Mesendoderm (in vitro differentiated cells): ENCODE results near the gene ATF6.
A peak's percentile ranks its signal among the peaks of the same experiment; 100 is the strongest.

Source experiments
- DNase-seq: peaks from one replicate; pipeline ENCODE4 v3.0.0; 2013
- H2AK5ac ChIP-seq: 2 replicates; pipeline ENCODE4 v1.6.1; 2013; ENCODE audit warnings: low read length, inconsistent platforms
- H2BK120ac ChIP-seq: 2 replicates; pipeline ENCODE4 v1.6.1; 2013; ENCODE audit warnings: low read depth, mild to moderate bottlenecking, low read length, moderate library complexity, mixed read lengths
- H2BK15ac ChIP-seq: replicated peaks from 2 replicates; pipeline ENCODE4 v1.6.1; 2013; ENCODE audit warnings: low read depth, mild to moderate bottlenecking, moderate library complexity
- H2BK5ac ChIP-seq: 2 replicates; pipeline ENCODE4 v1.6.1; 2013; ENCODE audit warnings: low read length, inconsistent platforms
- H3K18ac ChIP-seq: 2 replicates; pipeline ENCODE4 v1.6.1; 2013; ENCODE audit warnings: mild to moderate bottlenecking, low read length, mixed read lengths
- H3K23ac ChIP-seq: one replicate; pipeline ENCODE4 v1.6.1; 2013; ENCODE audit warnings: low read length
- H3K27ac ChIP-seq: 2 replicates; pipeline ENCODE4 v1.5.1; 2013; ENCODE audit warnings: low read depth, mild to moderate bottlenecking, inconsistent platforms, low read length, moderate library complexity
- H3K27me3 ChIP-seq: 2 replicates; pipeline ENCODE4 v1.6.1; 2013; ENCODE audit warnings: low read length, control low read depth, mild to moderate bottlenecking, inconsistent platforms; ENCODE audit not compliant: insufficient read depth, poor library complexity
- H3K36me3 ChIP-seq: 2 replicates; pipeline ENCODE4 v1.6.1; 2013; ENCODE audit warnings: low read length, inconsistent platforms; ENCODE audit not compliant: control insufficient read depth, insufficient read depth
- H3K4ac ChIP-seq: one replicate; pipeline ENCODE4 v1.6.1; 2013; ENCODE audit warnings: low read depth, mild to moderate bottlenecking, low read length, moderate library complexity
- H3K4me1 ChIP-seq: 2 replicates; pipeline ENCODE4 v1.6.1; 2013; ENCODE audit warnings: low read depth, low read length, inconsistent platforms; ENCODE audit not compliant: control insufficient read depth
- H3K4me2 ChIP-seq: 2 replicates; pipeline ENCODE4 v1.6.1; 2013; ENCODE audit warnings: low read length
- H3K4me3 ChIP-seq: 2 replicates; pipeline ENCODE4 v1.5.1; 2013; ENCODE audit warnings: mild to moderate bottlenecking, low read length
- H3K56ac ChIP-seq: one replicate; pipeline ENCODE4 v1.6.1; 2013; ENCODE audit warnings: low read length
- H3K79me1 ChIP-seq: 2 replicates; pipeline ENCODE4 v1.6.1; 2013; ENCODE audit warnings: low read length, inconsistent platforms
- H3K79me2 ChIP-seq: 2 replicates; pipeline ENCODE4 v1.6.1; 2013; ENCODE audit warnings: mild to moderate bottlenecking, low read length; ENCODE audit not compliant: control insufficient read depth, insufficient read depth
- H3K9ac ChIP-seq: 2 replicates; pipeline ENCODE4 v1.6.1; 2013; ENCODE audit warnings: low read length, inconsistent platforms
- H4K5ac ChIP-seq: one replicate; pipeline ENCODE4 v1.6.1; 2013; ENCODE audit warnings: low read length
- H4K8ac ChIP-seq: one replicate; pipeline ENCODE4 v1.6.1; 2013; ENCODE audit warnings: low read depth, mild to moderate bottlenecking, control low read depth, low read length, moderate library complexity
- WGBS: extraction: QIAGEN DNeasy Blood & Tissue Kit; methylation state at CpG from one replicate; pipeline ENCODE4 v1.1.7; 2013; ENCODE audit warnings: low lambda C conversion rate, missing lambda C conversion rate; ENCODE audit not compliant: insufficient coverage; ENCODE audit errors: extremely low coverage; 5-methylcytosine and 5-hydroxymethylcytosine counted together

Gene ATF6

GRCh38 chr1:161956930-161957329 is 190.8 kb downstream of the ATF6 start:
- Histone ChIP-seq H4K8ac (no peak overlapping the region), H3K36me3 (no peaks in the 10 kb centered on the region), H3K4me1 (no peaks in the 10 kb centered on the region), H3K4ac (no peak overlapping the region), H2AK5ac (no peak overlapping the region), H3K79me2 (no peaks in the 10 kb centered on the region), H2BK15ac (no peak overlapping the region), H3K27me3 (no peaks in the 10 kb centered on the region), H3K27ac (no peak overlapping the region), H3K18ac (no peak overlapping the region), H3K23ac (no peak overlapping the region), H3K79me1 (no peaks in the 10 kb centered on the region), H3K4me2 (no peak overlapping the region), H2BK5ac (no peak overlapping the region), H3K4me3 (no peak overlapping the region), H3K9ac (no peak overlapping the region), H4K5ac (no peak overlapping the region), H2BK120ac (no peak overlapping the region), H3K56ac (no peak overlapping the region)
- no CpG with 5 or more reads among the region's 3 CpGs for WGBS
- DNase-seq, result no peak

- Histone ChIP-seq H3K79me2 (no peaks in the 10 kb centered on the region), H4K5ac (no peak overlapping the region), H3K27me3 (no peaks in the 10 kb centered on the region), H3K4me3 (no peak overlapping the region), H2AK5ac (no peak overlapping the region), H2BK120ac (no peak overlapping the region), H3K79me1 (no peaks in the 10 kb centered on the region), H2BK5ac (no peak overlapping the region), H3K4ac (no peak overlapping the region), H3K27ac (no peak overlapping the region), H2BK15ac (no peak overlapping the region), H3K9ac (no peak overlapping the region), H3K23ac (no peak overlapping the region), H3K18ac (no peak overlapping the region), H3K56ac (no peak overlapping the region), H3K4me1 (no peaks in the 10 kb centered on the region), H3K4me2 (no peak overlapping the region), H3K36me3 (no peaks in the 10 kb centered on the region), H4K8ac (no peak overlapping the region)
- no CpG with 5 or more reads among the region's 7 CpGs for WGBS
- DNase-seq, result no peak
Observed at GRCh38 chr1:161958425-161958824, 192.3 kb downstream of the ATF6 start.

- Histone ChIP-seq H4K5ac (no peak overlapping the region), H3K27me3 (no peaks in the 10 kb centered on the region), H3K36me3 (no peaks in the 10 kb centered on the region), H3K4me2 (no peak overlapping the region), H3K23ac (no peak overlapping the region), H3K4ac (no peak overlapping the region), H3K9ac (no peak overlapping the region), H2BK5ac (no peak overlapping the region), H2AK5ac (no peak overlapping the region), H3K4me3 (no peak overlapping the region), H3K79me2 (no peaks in the 10 kb centered on the region), H3K79me1 (no peaks in the 10 kb centered on the region), H3K27ac (no peak overlapping the region), H2BK120ac (no peak overlapping the region), H4K8ac (no peak overlapping the region), H2BK15ac (no peak overlapping the region), H3K18ac (no peak overlapping the region), H3K56ac (no peak overlapping the region), H3K4me1 (no peaks in the 10 kb centered on the region)
- DNase-seq, result peak; percentile 74
- no CpG with 5 or more reads among the region's 8 CpGs for WGBS
Observed at GRCh38 chr1:161962091-161962887, 196.2 kb downstream of the ATF6 start.

GRCh38 chr1:161966067-161966466 is 199.9 kb downstream of the ATF6 start:
- no peaks in the 10 kb centered on the region for H3K27me3 ChIP-seq
- no peaks in the 10 kb centered on the region for H3K79me2 ChIP-seq
- H2BK5ac ChIP-seq, result no peak overlapping the region
- H3K79me1 ChIP-seq, result no peaks in the 10 kb centered on the region
- no peaks in the 10 kb centered on the region for H3K36me3 ChIP-seq
- H3K4me3 ChIP-seq, result no peak overlapping the region
- no peak overlapping the region for H2AK5ac ChIP-seq
- no peak overlapping the region for H3K23ac ChIP-seq
- no peak for DNase-seq
- WGBS, result no CpG with 5 or more reads among the region's 4 CpGs
- H2BK120ac ChIP-seq, result no peak overlapping the region
- H3K4ac ChIP-seq, result no peak overlapping the region
- no peak overlapping the region for H3K4me2 ChIP-seq
- H3K18ac ChIP-seq, result no peak overlapping the region
- H3K9ac ChIP-seq, result no peak overlapping the region
- no peak overlapping the region for H3K27ac ChIP-seq
- H4K5ac ChIP-seq, result no peak overlapping the region
- no peaks in the 10 kb centered on the region for H3K4me1 ChIP-seq
- no peak overlapping the region for H2BK15ac ChIP-seq
- H3K56ac ChIP-seq, result no peak overlapping the region
- H4K8ac ChIP-seq, result no peak overlapping the region

GRCh38 chr1:161970036-161970435 is 203.9 kb downstream of the ATF6 start:
- Histone ChIP-seq H3K27ac (no peak overlapping the region), H3K4ac (no peak overlapping the region), H3K18ac (no peak overlapping the region), H3K4me2 (no peak overlapping the region), H2AK5ac (no peak overlapping the region), H3K36me3 (no peaks in the 10 kb centered on the region), H3K79me1 (no peaks in the 10 kb centered on the region), H2BK5ac (no peak overlapping the region), H3K9ac (no peak overlapping the region), H2BK15ac (no peak overlapping the region), H3K56ac (no peak overlapping the region), H3K4me1 (no peaks in the 10 kb centered on the region), H4K5ac (no peak overlapping the region), H3K23ac (no peak overlapping the region), H3K79me2 (no peaks in the 10 kb centered on the region), H4K8ac (no peak overlapping the region), H3K27me3 (no peaks in the 10 kb centered on the region), H3K4me3 (no peak overlapping the region), H2BK120ac (no peak overlapping the region)
- no peak for DNase-seq
- no CpG with 5 or more reads among the region's 6 CpGs for WGBS

- H3K9ac ChIP-seq, result no peak overlapping the region
- no peak overlapping the region for H4K8ac ChIP-seq
- H3K79me1 ChIP-seq, result no peaks in the 10 kb centered on the region
- no peak overlapping the region for H4K5ac ChIP-seq
- no CpG with 5 or more reads among the region's 3 CpGs for WGBS
- H2BK15ac ChIP-seq, result no peak overlapping the region
- no peak overlapping the region for H3K23ac ChIP-seq
- H3K4me2 ChIP-seq, result no peak overlapping the region
- no peak overlapping the region for H3K4me3 ChIP-seq
- no peak overlapping the region for H3K18ac ChIP-seq
- no peaks in the 10 kb centered on the region for H3K4me1 ChIP-seq
- H3K27me3 ChIP-seq, result no peaks in the 10 kb centered on the region
- no peak overlapping the region for H2BK120ac ChIP-seq
- H2AK5ac ChIP-seq, result no peak overlapping the region
- DNase-seq, result no peak
- no peaks in the 10 kb centered on the region for H3K79me2 ChIP-seq
- H3K56ac ChIP-seq, result no peak overlapping the region
- no peak overlapping the region for H3K4ac ChIP-seq
- H3K27ac ChIP-seq, result no peak overlapping the region
- no peak overlapping the region for H2BK5ac ChIP-seq
- no peaks in the 10 kb centered on the region for H3K36me3 ChIP-seq
Observed at GRCh38 chr1:161970633-161971032, 204.5 kb downstream of the ATF6 start.
